Heart left ventricle (tissue), 16 donors: ENCODE data around the gene MT1H. TPM values are rescaled to one million over a fixed set of nuclear protein-coding genes. Genes with fewer than 3 reads are reported as not detected.

ENCODE experiments used
- ATAC-seq, 4 donors: fragments of 200-7000 bp; cut with Tn5 transposase; one replicate each; pipeline ENCODE4 v1.9.1; 2020 to 2022; ENCODE audit warnings: moderate library complexity in 4 of 4, mild to moderate bottlenecking in 3 of 4, moderate number of reproducible peaks in 1 of 4
- DNase-seq, 5 donors: peaks; one replicate each; pipeline ENCODE4 v3.0.0-alpha.2; 2020
- H3K27ac ChIP-seq, 12 donors: fragments of 200-600 bp; sonication (generic) in 4 of 12; one replicate each; pipeline versions ENCODE4 v1.5.0 to v1.8.0; 2016 to 2022; ENCODE audit warnings: mild to moderate bottlenecking in 2 of 12
- H3K27me3 ChIP-seq, 9 donors: fragments of 200-600 bp; sonication (generic) in 2 of 9; one replicate each; pipeline versions ENCODE4 v1.5.1 to v1.8.0; 2016 to 2022; ENCODE audit warnings: mild to moderate bottlenecking in 3 of 9
- H3K36me3 ChIP-seq, 9 donors: fragments of 200-600 bp; sonication (generic) in 2 of 9; one replicate each; pipeline versions ENCODE4 v1.5.0 to v1.8.0; 2018 to 2022; ENCODE audit warnings: mild to moderate bottlenecking in 2 of 9
- H3K4me1 ChIP-seq, 12 donors: fragments of 200-600 bp; sonication (generic) in 4 of 12; one replicate each; pipeline versions ENCODE4 v1.5.0 to v1.8.0; 2016 to 2022; ENCODE audit warnings: mild to moderate bottlenecking in 3 of 12
- H3K4me3 ChIP-seq, 12 donors: fragments of 200-600 bp; sonication (generic) in 4 of 12; one replicate each; pipeline versions ENCODE4 v1.5.0 to v1.8.0; 2017 to 2022; ENCODE audit warnings: mild to moderate bottlenecking in 9 of 12, moderate library complexity in 4 of 12
- H3K9me3 ChIP-seq, 12 donors: fragments of 200-600 bp; sonication (generic) in 4 of 12; one replicate each; pipeline versions ENCODE4 v1.5.0 to v1.8.0; 2016 to 2022; ENCODE audit warnings: mild to moderate bottlenecking in 1 of 12
- CTCF ChIP-seq, 12 donors: fragments of 200-600 bp; sonication (generic) in 4 of 12; IDR thresholded peaks; one replicate each; pipeline versions ENCODE4 v1.5.0 to v1.8.0; 2018 to 2022; ENCODE audit warnings: antibody characterized with exemption in 12 of 12, mild to moderate bottlenecking in 5 of 12
- POLR2A ChIP-seq, 2 donors: fragments of 450-650 bp; IDR thresholded peaks; one replicate each; pipeline ENCODE4 v1.6.1; 2017; ENCODE audit warnings: antibody characterized with exemption in 2 of 2, mild to moderate bottlenecking in 2 of 2, moderate library complexity in 2 of 2
- WGBS, 4 donors: extraction: QIAGEN DNeasy Blood & Tissue Kit in 2 of 4; methylation state at CpG; one replicate each; pipeline versions ENCODE4 v1.1.5 to v1.1.7; 2013 to 2018; 5-methylcytosine and 5-hydroxymethylcytosine counted together
- intact Hi-C, 10 donors: fragments of 100-400 bp; cut with DNase I; formaldehyde crosslinking; loops; one replicate each; pipeline versions ENCODE4 v1.11.1 to v1.14.2; 2022
- polyA plus RNA-seq, 2 donors: library from polyadenylated mRNA; stranded (reverse); fragments of 200-250 nt; gene quantifications; one replicate each; pipeline ENCODE4 v1.2.3, GENCODE V29; 2013
- total RNA-seq, 9 donors: library from RNA; depleted of rRNA in 2 of 9; stranded (reverse); fragments of >200 nt in 2 of 9; fragmentation: NEBNext Ultra II Directional in 3 of 9; extraction: Animal tissue kit (Norgen Biotek cat#: 25700) in 3 of 9; gene quantifications; one replicate each; pipeline versions ENCODE4 v1.1.0 to v1.2.4, GENCODE V29; 2016 to 2023
- donor health status: ischemic (EF 13 %, LVEDD 7.1; RV severe dilation, severe dysfunction).
- donor health status: healthy with polysubstance abuse.
- donor health status: DM: no; HTN: yes; CAD: no.
- donor health status: DM: no; HTN: no; CAD: no.
- donor health status: ischemic (EF 25% LVEDD 6.9; RV normal size, moderate dysfunction).
- donor health status: ischemic (EF 25% LVEDD 5.7; RV mildly dilated, moderate dysfunction).
- donor health status: healthy.
- donor health status: DM: yes; HTN: yes; CAD: no.
- donor health status: ischemic (EF 35%, LVEDD 5.7; RV mildly dilated, moderate dysfunction).
- donor health status: nonischemic (EF 11% LVEDD 7.7; RV severe dilation, severe dysfunction).
- donor health status: DM: yes; HTN: yes; CAD: no.
- donor health status: PGD.
- donor health status: ischemic (EF 29% LVEDD 5.4; RV normal size, mild dysfunction).
- donor health status: nonischemic (EF 23%, LVEDD 6.1; RV moderate dilation, normal function).

The MT1H gene
- total and polyA plus RNA-seq, 11 donors, result 2.2 to 3.1 TPM; not detected in 9

GRCh38 chr16:56631197-56631596 is 38.4 kb upstream of the MT1H start:
- Histone ChIP-seq H3K9me3 (no peaks in the 10 kb centered on the region), H3K27ac (peak overlapping the region in 6 of 12 donors; percentile 67 to 81 (median 77)), H3K4me1 (peaks cover 0 to 41% (median 16%) of the 10 kb centered on the region in 12 donors), H3K36me3 (no peaks in the 10 kb centered on the region), H3K27me3 (peaks cover 0 to 44% (median 17%) of the 10 kb centered on the region in 9 donors), H3K4me3 (no peak overlapping the region)
- 89 to 95% (median 94%) methylated on average over 10 of the region's 10 CpGs for WGBS, 4 donors
- DNase-seq, result no peak
- ATAC-seq, result no peak
- no peak for TF ChIP-seq CTCF (IDR thresholded peaks at IDR 0.05)
- no peak for TF ChIP-seq POLR2A (IDR thresholded peaks at IDR 0.05)
- intact Hi-C loops, result no loop called here

DNA sequence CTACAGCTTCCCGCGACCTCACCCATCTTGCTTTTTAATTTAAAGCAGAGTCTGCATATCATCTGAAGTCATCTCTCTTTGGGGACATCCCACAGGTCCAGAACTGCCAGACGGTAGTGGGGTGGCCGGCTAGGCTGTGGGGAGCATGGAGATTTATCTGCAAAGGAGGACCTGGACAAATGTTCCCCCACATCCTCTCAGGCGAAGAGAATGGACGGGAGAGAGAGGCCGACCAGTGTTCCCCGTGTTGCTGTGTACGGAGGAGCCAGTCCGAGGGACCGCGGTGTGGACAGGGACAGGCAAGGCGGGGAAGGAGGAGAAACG is 37.8 kb upstream of the MT1H start:
- Histone ChIP-seq H3K36me3 (no peaks in the 10 kb centered on the region), H3K27ac (peak overlapping the region; percentile 25 to 81 (median 72)), H3K27me3 (peaks cover 0 to 50% (median 19%) of the 10 kb centered on the region in 9 donors), H3K9me3 (no peaks in the 10 kb centered on the region), H3K4me1 (peaks cover 0 to 36% (median 11%) of the 10 kb centered on the region in 12 donors), H3K4me3 (peak overlapping the region; percentile 28 to 75 (median 58))
- DNase-seq (no peak), ATAC-seq (peak in 1 of 4 donors; percentile 41)
- TF ChIP-seq POLR2A (IDR thresholded peaks at IDR 0.05), result no peak
- no peak for TF ChIP-seq CTCF (IDR thresholded peaks at IDR 0.05)
- WGBS, 4 donors, result 23 to 30% (median 25%) methylated on average over 14 of the region's 14 CpGs
- intact Hi-C loops, result loop anchor here in 2 of 10 donors (1.0 to 2.0 kb wide), 2 partner anchors 25 to 51 kb away; partner anchors contain the start of gene MT1X (in 1 of the 2)

- no peaks in the 10 kb centered on the region for H3K36me3 ChIP-seq
- peak within 1 kb of the TSS; percentile 28 to 75 (median 58) for H3K4me3 ChIP-seq
- H3K4me1 ChIP-seq, result peaks cover 0 to 31% (median 8%) of the 10 kb centered on the region in 12 donors
- no peaks in the 10 kb centered on the region for H3K9me3 ChIP-seq
- peak; percentile 44 to 79 (median 72) for DNase-seq
- peak; percentile 68 to 85 (median 79) for ATAC-seq
- WGBS, 4 donors, result 1% methylated on average over 36 to 61 of the region's 61 CpGs
- intact Hi-C loops, result loop anchor here in 2 of 10 donors (1.0 to 2.0 kb wide), 2 partner anchors 26 to 50 kb away; partner anchors contain the start of gene MT1X (in 1 of the 2)
- H3K27ac ChIP-seq, result peak within 1 kb of the TSS; percentile 25 to 81 (median 72)
- H3K27me3 ChIP-seq, result peaks cover 0 to 55% (median 19%) of the 10 kb centered on the region in 9 donors
- TF ChIP-seq CTCF (IDR thresholded peaks at IDR 0.05), result no peak
- TF ChIP-seq POLR2A (IDR thresholded peaks at IDR 0.05), result peak in 1 of 2 donors; percentile 51
Measured at GRCh38 chr16:56632156-56632847, 37.3 kb upstream of the MT1H start, which contains the start of gene MT1M. Gene MT1M (plus strand): TSS chr16:56632659. CDS start chr16:56632732, 73 bp downstream.

DNA sequence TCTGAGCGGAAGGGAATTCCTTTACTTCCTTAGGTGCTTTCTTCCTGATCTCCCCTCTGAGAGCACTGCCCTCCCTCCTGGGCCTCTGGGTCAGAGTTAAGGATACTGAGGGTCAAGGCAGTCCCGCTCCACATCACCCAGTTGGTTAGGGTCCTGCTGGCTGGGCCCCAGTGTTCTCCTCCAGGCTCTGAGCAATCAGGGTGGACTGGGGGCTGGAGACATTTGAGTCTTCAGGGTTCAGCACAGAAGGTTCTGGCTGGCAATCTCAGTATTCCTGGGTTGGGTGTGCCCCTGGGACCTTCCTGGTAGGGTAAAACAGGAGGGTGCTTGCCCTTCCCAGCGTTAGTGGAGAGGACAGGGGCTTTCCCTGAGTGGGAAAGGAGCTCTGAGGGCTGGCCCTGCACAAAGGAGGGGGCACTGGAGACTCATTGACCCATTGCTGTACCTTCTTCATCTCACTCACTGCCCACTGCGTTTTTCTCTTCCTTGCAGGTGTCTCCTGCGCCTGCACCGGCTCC is 36.7 kb upstream of the MT1H start:
- H3K9me3 ChIP-seq, result no peaks in the 10 kb centered on the region
- ATAC-seq, result no peak
- H3K4me1 ChIP-seq, result peaks cover 0 to 31% (median 9%) of the 10 kb centered on the region in 12 donors
- DNase-seq, result no peak
- peak overlapping the region in 11 of 12 donors; percentile 25 to 81 (median 75) for H3K27ac ChIP-seq
- WGBS, 4 donors, result 39 to 75% (median 61%) methylated on average over 5 to 6 of the region's 6 CpGs
- H3K27me3 ChIP-seq, result peaks cover 0 to 59% (median 19%) of the 10 kb centered on the region in 9 donors
- intact Hi-C loops, result loop anchor here in 2 of 10 donors (1.0 to 2.0 kb wide), 2 partner anchors 26 to 49 kb away; partner anchors contain the start of gene MT1X (in 1 of the 2)
- H3K36me3 ChIP-seq, result no peaks in the 10 kb centered on the region
- no peak for TF ChIP-seq POLR2A (IDR thresholded peaks at IDR 0.05)
- no peak for TF ChIP-seq CTCF (IDR thresholded peaks at IDR 0.05)
- H3K4me3 ChIP-seq, result peak overlapping the region; percentile 28 to 75 (median 58)
